Subcutaneous abdominal adipose tissue (tissue), 5 donors: ENCODE measurements around the gene RCOR3.

ENCODE experiments used
- H3K27ac ChIP-seq: one replicate; pipeline ENCODE4 v1.7.0; 2013; ENCODE audit warnings: low read depth, mild to moderate bottlenecking, inconsistent platforms, low read length, moderate library complexity
- H3K27me3 ChIP-seq, 5 donors: one replicate each; pipeline ENCODE4 v1.7.0; 2013; ENCODE audit warnings: low read length in 5 of 5, inconsistent platforms in 1 of 5; ENCODE audit not compliant: control insufficient read depth in 5 of 5, insufficient read depth in 4 of 5
- H3K36me3 ChIP-seq, 5 donors: one replicate each; pipeline ENCODE4 v1.7.0; 2013; ENCODE audit warnings: low read length in 5 of 5; ENCODE audit not compliant: control insufficient read depth in 5 of 5, insufficient read depth in 5 of 5
- H3K4me1 ChIP-seq, 5 donors: one replicate each; pipeline ENCODE4 v1.7.0; 2013; ENCODE audit warnings: low read length in 5 of 5, mild to moderate bottlenecking in 3 of 5, moderate library complexity in 1 of 5; ENCODE audit not compliant: control insufficient read depth in 5 of 5, insufficient read depth in 5 of 5
- H3K4me3 ChIP-seq, 5 donors: one replicate each; pipeline ENCODE4 v1.7.0; 2013; ENCODE audit warnings: low read length in 5 of 5, low read depth in 1 of 5
- H3K9ac ChIP-seq, 5 donors: one replicate each; pipeline ENCODE4 v1.7.0; 2013; ENCODE audit warnings: low read length in 5 of 5, mild to moderate bottlenecking in 4 of 5, moderate library complexity in 3 of 5
- H3K9me3 ChIP-seq, 5 donors: one replicate each; pipeline ENCODE4 v1.7.0; 2013; ENCODE audit warnings: low read length in 5 of 5; ENCODE audit not compliant: control insufficient read depth in 5 of 5
- donor health status: healthy.
- donor health status: healthy.
- donor health status: healthy.
- donor health status: healthy.
- donor health status: healthy.

RCOR3 gene

DNA sequence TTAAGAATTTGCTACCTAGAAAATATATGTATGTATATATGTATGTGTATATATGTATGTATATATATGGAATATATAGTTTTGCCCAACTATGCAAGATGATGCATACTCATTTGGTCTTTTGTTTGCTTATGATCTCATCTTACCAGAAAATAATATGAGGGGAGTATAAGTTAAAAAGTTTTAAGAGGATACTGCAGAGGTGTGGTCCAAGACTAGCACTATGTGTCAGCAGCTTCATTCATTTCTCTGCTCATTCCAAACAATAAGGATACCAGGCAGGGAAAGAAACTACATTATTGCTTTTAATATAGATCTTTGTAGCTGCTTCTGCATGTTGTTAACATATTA lies 22.8 kb downstream of the RCOR3 start:
- Histone ChIP-seq H3K36me3 (peaks cover 29 to 68% (median 40%) of the 10 kb centered on the region in 5 donors), H3K9ac (no peak overlapping the region), H3K27me3 (no peaks in the 10 kb centered on the region), H3K4me3 (no peak overlapping the region), H3K9me3 (no peaks in the 10 kb centered on the region), H3K4me1 (peaks cover 0 to 10% (median 4%) of the 10 kb centered on the region in 5 donors), H3K27ac (no peak overlapping the region)

DNA sequence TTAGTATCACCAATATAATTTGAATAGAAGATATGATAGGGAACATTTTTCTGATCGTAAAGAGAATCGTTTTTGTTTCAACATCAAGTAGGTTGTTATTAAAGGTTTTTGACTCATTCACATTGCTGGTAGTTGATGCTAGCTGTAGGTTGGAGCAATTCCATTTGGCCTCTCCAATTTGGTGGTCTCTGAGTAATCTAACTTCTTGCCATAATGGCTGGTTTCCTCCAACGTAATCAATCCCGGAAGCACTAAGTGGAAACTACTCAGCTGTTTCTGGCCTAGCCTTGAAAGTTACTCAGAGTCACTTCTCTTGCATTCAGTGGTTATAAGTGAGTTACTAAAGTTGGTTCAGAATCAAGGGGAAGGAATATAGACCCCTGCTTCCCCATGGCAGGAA lies 26.0 kb downstream of the RCOR3 start:
- no peaks in the 10 kb centered on the region for H3K27me3 ChIP-seq
- H3K9me3 ChIP-seq = no peaks in the 10 kb centered on the region
- no peak overlapping the region for H3K4me3 ChIP-seq
- peaks cover 32 to 61% (median 42%) of the 10 kb centered on the region in 5 donors for H3K36me3 ChIP-seq
- peaks cover 0 to 7% (median 6%) of the 10 kb centered on the region in 5 donors for H3K4me1 ChIP-seq
- no peak overlapping the region for H3K9ac ChIP-seq
- H3K27ac ChIP-seq = no peak overlapping the region

DNA sequence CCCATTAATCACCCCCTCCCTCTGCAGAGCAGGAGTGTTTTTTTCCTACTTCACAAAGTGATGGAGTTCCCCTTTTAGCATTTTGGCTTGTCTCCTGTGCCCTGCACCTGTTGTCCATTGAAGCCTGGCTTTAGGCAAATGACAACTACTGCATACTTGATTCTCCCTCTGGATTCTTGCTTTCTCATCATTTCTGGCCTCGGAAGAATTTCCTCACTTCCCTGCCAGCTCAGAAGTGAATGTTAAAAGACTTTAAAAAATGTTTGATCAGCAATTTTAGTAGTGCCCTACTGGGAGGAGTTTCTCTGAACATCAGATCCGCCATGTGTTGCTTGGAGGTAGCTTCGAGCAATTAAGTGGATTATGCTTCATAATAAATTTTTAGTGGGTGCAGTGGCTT lies 28.1 kb downstream of the RCOR3 start:
- no peaks in the 10 kb centered on the region for H3K27me3 ChIP-seq
- peaks cover 0 to 3% (median 3%) of the 10 kb centered on the region in 5 donors for H3K4me1 ChIP-seq
- H3K36me3 ChIP-seq = peaks cover 45 to 59% (median 52%) of the 10 kb centered on the region in 5 donors
- H3K27ac ChIP-seq = no peak overlapping the region
- no peak overlapping the region for H3K4me3 ChIP-seq
- H3K9me3 ChIP-seq = no peaks in the 10 kb centered on the region
- no peak overlapping the region for H3K9ac ChIP-seq

DNA sequence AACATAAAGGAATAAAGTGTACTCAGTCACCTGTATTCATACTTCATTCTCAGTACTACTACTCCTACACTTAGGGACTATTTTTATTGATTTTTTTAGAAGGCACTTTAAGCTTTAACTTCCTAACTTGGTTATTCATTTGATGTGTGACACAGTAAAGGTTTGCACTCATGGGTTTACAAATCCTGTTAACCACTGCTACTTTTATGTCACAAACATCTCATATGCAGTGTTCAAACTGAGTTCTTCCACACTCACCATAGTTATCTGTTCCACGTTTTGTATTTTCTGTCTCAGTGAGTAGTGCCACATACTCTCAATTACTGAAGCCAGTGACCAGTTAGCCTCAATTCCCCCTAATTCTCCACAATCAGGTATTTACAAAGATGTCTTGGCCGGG lies 33.2 kb downstream of the RCOR3 start:
- H3K9ac ChIP-seq = no peak overlapping the region
- no peaks in the 10 kb centered on the region for H3K27me3 ChIP-seq
- H3K4me1 ChIP-seq = no peaks in the 10 kb centered on the region
- no peaks in the 10 kb centered on the region for H3K9me3 ChIP-seq
- H3K4me3 ChIP-seq = no peak overlapping the region
- peaks cover 46 to 71% (median 67%) of the 10 kb centered on the region in 5 donors for H3K36me3 ChIP-seq
- H3K27ac ChIP-seq = no peak overlapping the region

DNA sequence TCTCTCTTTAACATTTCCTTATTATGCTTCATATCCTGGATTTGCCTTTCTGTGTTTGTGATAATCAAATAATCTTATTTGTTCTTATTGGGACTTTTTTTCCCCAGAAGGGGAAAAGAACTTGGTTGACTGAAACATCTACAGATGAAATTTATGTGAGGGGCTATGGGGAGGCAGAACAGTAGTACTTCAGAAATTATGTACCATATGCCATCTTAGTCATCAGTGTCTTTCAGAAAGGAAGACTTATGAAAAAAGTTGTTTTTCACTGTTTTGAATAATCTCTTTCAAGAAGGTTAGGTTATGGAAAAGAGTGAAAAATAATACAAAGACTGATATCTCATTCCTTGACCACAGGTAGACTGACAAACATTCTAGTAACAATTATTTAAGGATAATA lies 37.2 kb downstream of the RCOR3 start:
- H3K4me3 ChIP-seq = no peak overlapping the region
- H3K4me1 ChIP-seq = no peaks in the 10 kb centered on the region
- no peak overlapping the region for H3K9ac ChIP-seq
- no peaks in the 10 kb centered on the region for H3K27me3 ChIP-seq
- H3K36me3 ChIP-seq = peaks cover 36 to 70% (median 68%) of the 10 kb centered on the region in 5 donors
- no peaks in the 10 kb centered on the region for H3K9me3 ChIP-seq
- no peak overlapping the region for H3K27ac ChIP-seq

DNA sequence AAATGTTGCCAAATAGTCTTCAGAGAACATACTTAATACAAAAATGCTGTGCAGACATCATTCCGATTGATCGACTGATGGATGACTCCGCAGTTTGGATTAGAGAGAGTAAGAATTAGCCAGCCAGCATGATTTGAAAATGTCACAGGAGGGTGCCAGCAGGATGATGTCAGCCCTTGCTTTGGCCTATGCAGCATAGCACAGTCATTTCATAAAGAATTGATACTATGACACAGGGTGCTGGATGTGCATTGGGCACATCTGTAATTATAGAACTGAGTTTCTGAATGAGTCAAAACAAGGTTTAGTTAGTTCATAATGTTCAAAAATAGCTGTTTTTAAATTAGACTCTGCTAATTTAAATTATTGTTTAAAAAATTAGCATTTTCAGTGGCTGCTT lies 45.9 kb downstream of the RCOR3 start:
- H3K27ac ChIP-seq = no peak overlapping the region

DNA sequence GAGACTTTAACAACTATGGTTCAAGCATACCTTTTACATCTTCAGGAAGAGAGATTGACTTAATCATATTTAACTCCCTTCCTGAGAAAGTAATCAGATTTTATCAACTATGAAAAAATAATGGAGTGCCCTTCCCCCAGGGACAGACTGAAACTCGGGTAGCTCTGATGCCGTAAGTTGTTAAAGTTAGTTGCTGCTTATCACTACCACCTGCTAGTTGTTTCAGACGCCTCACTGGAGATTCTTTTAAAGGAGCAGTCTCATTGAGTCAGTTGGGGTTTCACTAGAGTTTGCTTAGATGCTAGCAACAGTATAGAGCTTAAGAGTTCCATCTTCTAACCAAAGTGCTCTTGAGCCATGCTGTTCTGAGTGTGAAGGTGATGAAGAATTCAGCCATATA lies 50.5 kb downstream of the RCOR3 start:
- no peak overlapping the region for H3K27ac ChIP-seq
- H3K36me3 ChIP-seq = peaks cover 27 to 44% (median 30%) of the 10 kb centered on the region in 5 donors
- no peaks in the 10 kb centered on the region for H3K9me3 ChIP-seq
- no peak overlapping the region for H3K4me3 ChIP-seq
- no peak overlapping the region for H3K9ac ChIP-seq
- H3K4me1 ChIP-seq = no peaks in the 10 kb centered on the region
- no peaks in the 10 kb centered on the region for H3K27me3 ChIP-seq

More for the DNA sequence above, 45.9 kb downstream of the RCOR3 start:
- H3K9ac ChIP-seq = no peak overlapping the region
- H3K4me1 ChIP-seq = no peaks in the 10 kb centered on the region
- H3K4me3 ChIP-seq = no peak overlapping the region
- no peaks in the 10 kb centered on the region for H3K27me3 ChIP-seq
- H3K36me3 ChIP-seq = peaks cover 24 to 54% (median 30%) of the 10 kb centered on the region in 5 donors
- no peaks in the 10 kb centered on the region for H3K9me3 ChIP-seq

DNA sequence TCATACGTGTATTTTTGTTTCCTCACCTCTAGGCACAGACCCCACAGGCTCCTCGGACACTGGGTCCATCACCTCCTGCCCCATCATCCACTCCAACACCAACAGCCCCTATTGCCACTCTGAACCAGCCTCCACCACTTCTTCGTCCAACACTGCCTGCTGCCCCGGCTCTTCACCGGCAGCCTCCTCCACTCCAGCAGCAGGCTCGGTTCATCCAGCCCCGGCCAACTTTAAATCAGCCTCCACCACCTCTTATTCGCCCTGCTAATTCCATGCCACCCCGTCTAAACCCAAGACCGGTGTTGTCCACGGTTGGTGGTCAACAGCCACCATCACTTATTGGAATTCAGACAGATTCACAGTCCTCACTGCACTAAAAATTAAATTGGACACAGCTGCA lies 54.2 kb downstream of the RCOR3 start:
- no peak overlapping the region for H3K27ac ChIP-seq
- no peaks in the 10 kb centered on the region for H3K9me3 ChIP-seq
- peaks cover 33 to 47% (median 43%) of the 10 kb centered on the region in 5 donors for H3K36me3 ChIP-seq
- H3K27me3 ChIP-seq = no peaks in the 10 kb centered on the region
- H3K4me3 ChIP-seq = no peak overlapping the region
- H3K9ac ChIP-seq = no peak overlapping the region
- H3K4me1 ChIP-seq = peaks cover 0 to 6% (median 0%) of the 10 kb centered on the region in 5 donors

DNA sequence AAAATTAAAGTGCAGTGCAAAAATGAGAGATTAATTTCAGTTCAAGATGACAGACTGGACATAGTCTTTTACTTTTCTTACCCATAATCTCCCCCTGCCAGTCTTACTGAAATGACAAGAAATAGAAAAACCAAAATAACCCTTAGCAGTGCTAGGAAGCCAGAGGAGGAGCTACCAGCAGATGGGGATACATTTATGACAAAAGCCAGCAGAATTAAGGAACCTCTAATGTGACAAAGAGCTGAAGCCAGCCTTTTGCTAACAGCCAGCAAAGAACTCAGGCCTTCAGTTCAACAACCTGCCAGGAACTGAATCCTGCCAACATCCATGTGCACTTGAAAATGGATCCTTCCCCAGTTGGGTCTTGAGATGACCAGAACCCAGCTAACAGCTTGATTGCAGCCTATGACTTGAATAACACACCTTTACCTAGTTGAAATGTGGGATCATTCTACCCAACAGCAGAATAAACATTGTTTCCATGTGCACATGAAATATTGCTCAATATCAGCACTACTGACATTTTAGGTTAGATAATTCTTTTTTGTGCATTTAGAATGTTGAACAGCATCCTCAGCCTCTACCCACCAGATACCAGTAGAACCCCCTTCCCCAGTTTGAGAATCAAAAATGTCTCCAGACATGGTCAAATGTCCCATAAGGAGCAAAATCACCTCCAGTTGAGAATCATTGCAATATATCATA lies 59.6 kb downstream of the RCOR3 start:
- no peaks in the 10 kb centered on the region for H3K9me3 ChIP-seq
- peaks cover 16 to 27% (median 22%) of the 10 kb centered on the region in 5 donors for H3K36me3 ChIP-seq
- H3K4me3 ChIP-seq = no peak overlapping the region
- H3K4me1 ChIP-seq = peaks cover 0 to 9% (median 4%) of the 10 kb centered on the region in 5 donors
- H3K27ac ChIP-seq = no peak overlapping the region
- H3K9ac ChIP-seq = no peak overlapping the region
- H3K27me3 ChIP-seq = no peaks in the 10 kb centered on the region

DNA sequence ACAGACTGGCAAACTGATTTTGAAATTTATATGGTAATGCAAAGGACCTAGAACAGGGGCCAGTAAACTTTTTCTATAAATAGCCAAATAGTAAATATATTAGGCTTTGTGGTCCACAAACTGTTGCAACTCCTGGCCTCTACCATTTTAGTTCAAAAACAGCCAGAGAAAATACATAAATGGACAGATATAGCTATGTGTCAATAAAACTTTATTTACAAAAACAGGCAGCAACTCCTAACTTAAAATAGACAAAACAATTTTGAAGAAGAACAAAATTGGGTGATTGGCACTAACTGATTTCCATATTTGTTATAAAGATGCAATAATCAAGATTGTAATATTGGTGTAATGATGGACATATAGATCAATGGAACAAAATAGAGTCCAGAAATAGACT lies 60.7 kb downstream of the RCOR3 start:
- Histone ChIP-seq H3K4me1 (peaks cover 0 to 9% (median 4%) of the 10 kb centered on the region in 5 donors), H3K27ac (no peak overlapping the region), H3K27me3 (no peaks in the 10 kb centered on the region), H3K9ac (no peak overlapping the region), H3K9me3 (no peaks in the 10 kb centered on the region), H3K36me3 (peaks cover 8 to 15% (median 11%) of the 10 kb centered on the region in 5 donors), H3K4me3 (no peak overlapping the region)
